ENCODE measurements around the gene ITIH5. TPM values are rescaled to one million over a fixed set of nuclear protein-coding genes. Genes with fewer than 3 reads are reported as not detected.
"Not testable (repeated sequence)": the region's sequence is repeated elsewhere in the genome, so short reads cannot be mapped to it uniquely, and the experiment has no call there.

The ITIH5 gene
- total RNA-seq, 1 donor from 2014 or later = 34.0 TPM

DNA sequence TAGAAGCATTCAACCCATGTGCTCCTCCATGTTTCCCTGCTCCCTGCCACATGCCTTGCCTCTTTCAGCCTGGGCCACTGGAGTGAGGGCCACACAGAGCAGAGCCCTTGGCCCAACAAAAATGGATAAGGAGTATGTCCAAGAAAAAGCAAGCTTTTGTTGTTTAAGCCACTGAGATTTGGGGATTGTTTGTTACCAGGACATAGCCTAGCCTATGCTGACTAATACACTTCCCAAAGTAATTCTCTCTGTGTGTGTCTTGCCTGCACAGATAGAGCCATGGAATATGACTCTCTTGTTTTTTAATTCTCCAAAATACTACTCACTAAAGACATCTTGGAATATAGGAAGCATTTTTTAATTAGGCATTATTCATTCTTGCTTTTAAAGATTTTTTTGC is 22.8 kb upstream of the ITIH5 start:
- DNase-seq (ENCODE audit: extremely low spot score, unreplicated experiment) = no peak
- Mint-ChIP-seq H3K4me3 (no peak overlapping the region), H3K9me3 (peaks cover 14% of the 10 kb centered on the region), H3K27me3 (peaks cover 13% of the 10 kb centered on the region), H3K4me1 (ENCODE audit: unreplicated experiment) (peaks cover 10% of the 10 kb centered on the region), H3K27ac (no peak overlapping the region), H3K36me3 (no peaks in the 10 kb centered on the region)
- TF ChIP-seq, protein P1, sequence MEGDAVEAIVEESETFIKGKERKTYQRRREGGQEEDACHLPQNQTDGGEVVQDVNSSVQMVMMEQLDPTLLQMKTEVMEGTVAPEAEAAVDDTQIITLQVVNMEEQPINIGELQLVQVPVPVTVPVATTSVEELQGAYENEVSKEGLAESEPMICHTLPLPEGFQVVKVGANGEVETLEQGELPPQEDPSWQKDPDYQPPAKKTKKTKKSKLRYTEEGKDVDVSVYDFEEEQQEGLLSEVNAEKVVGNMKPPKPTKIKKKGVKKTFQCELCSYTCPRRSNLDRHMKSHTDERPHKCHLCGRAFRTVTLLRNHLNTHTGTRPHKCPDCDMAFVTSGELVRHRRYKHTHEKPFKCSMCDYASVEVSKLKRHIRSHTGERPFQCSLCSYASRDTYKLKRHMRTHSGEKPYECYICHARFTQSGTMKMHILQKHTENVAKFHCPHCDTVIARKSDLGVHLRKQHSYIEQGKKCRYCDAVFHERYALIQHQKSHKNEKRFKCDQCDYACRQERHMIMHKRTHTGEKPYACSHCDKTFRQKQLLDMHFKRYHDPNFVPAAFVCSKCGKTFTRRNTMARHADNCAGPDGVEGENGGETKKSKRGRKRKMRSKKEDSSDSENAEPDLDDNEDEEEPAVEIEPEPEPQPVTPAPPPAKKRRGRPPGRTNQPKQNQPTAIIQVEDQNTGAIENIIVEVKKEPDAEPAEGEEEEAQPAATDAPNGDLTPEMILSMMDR (conservative IDR thresholded peaks at IDR 0.05) = no peak

DNA sequence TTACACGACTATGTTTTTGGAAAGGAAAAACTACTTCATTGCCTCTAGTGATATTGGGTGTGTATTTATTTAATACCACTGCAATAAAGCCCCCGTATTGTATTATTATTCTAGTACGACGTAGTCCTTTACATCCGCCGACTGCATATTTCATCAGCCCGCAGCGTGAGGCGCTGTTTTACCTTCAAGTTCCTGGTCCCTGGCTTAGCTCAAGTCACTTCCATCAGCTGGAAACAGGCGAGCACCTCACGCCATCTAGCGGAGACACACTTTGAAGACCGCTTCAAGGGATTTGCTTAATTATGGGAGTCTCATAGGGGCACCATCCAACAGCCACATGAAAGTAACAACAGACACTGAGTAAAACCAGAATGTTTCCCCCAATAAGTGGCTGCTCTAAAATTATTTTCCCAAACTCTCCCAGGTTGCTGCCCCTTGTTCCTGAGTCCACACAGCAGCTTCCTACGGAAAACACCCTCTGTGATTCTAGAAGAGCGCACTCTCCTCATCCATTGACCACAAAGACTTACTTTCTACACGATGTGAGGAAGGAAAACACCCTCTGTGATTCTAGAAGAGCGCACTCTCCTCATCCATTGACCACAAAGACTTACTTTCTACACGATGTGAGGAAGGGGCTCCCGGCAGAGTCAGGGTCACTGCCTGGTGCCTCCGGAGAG is 20.6 kb upstream of the ITIH5 start:
- Mint-ChIP-seq H3K9me3 (peaks cover 7% of the 10 kb centered on the region), H3K4me1 (ENCODE audit: unreplicated experiment) (peaks cover 10% of the 10 kb centered on the region), H3K27me3 (peaks cover 24% of the 10 kb centered on the region), H3K4me3 (peak overlapping the region; percentile 48), H3K27ac (peak overlapping the region; percentile 83), H3K36me3 (no peaks in the 10 kb centered on the region)
- DNase-seq (ENCODE audit: extremely low spot score, unreplicated experiment) = peak; percentile 81
- TF ChIP-seq, protein P1 (conservative IDR thresholded peaks at IDR 0.05) = peak; percentile 92

DNA sequence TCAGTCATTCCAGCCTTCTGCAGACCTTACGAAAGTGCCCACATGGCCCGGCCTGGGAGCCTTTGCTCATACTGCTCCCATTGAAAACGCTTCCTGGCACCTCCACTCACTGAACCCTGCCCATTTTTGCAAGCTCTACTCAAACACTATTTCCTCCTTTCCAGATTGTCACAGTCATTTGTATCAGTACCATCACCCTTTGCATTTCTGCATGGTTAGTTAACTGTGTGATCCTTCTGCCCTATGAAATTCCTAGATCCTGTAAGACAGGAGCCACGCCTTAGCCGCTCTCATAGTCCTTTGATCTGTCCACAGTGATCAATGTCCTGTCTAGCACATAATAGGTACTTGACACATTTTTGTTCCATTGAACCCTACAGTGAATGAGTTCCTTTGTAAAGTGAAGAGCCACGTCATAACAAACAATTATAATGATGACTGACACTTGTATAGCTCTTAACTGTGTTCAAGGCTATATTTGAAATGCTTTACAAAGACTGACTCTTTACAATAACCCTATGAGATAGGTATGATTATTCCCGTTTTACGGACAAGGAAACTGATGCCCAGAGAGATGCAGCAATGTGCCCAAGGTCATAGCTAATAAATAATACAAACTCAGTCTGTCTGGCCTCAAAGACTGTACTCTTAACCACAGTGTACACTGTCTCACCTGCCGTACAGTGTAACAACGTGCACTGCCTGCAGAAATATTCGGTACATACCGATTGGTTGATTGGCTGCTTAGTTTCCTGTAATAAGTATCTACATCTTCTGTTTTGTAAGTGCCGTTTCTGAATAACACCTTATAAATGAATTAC is 19.8 kb upstream of the ITIH5 start:
- TF ChIP-seq, protein P1 (conservative IDR thresholded peaks at IDR 0.05) = no peak
- Mint-ChIP-seq H3K4me3 (no peak overlapping the region), H3K9me3 (peaks cover 6% of the 10 kb centered on the region), H3K27me3 (peaks cover 24% of the 10 kb centered on the region), H3K36me3 (no peaks in the 10 kb centered on the region), H3K27ac (peak overlapping the region; percentile 83), H3K4me1 (ENCODE audit: unreplicated experiment) (peaks cover 10% of the 10 kb centered on the region)
- no peak for DNase-seq (ENCODE audit: extremely low spot score, unreplicated experiment)

DNA sequence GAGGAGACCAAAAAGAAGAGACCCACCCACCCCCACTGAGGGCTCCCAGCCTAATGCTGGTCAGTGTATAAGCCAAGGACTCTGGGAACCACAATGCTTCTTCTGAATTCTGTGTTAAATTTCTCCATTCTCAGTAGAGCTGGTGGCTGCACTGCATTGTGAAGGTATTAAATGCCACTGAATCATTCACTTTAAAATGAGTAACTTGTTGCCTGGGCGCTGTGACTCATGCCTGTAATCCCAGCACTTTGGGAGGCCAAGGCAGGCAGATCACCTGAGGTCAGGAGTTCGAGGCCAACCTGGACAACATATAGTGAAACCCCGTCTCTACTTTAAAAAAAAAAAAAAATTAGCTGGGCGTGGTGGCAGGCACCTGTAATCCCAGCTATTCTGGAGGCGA is 13.3 kb upstream of the ITIH5 start:
- not testable (repeated sequence) for H3K4me3 Mint-ChIP-seq; H3K9me3 Mint-ChIP-seq; H3K4me1 Mint-ChIP-seq (ENCODE audit: unreplicated experiment); DNase-seq (ENCODE audit: extremely low spot score, unreplicated experiment); H3K36me3 Mint-ChIP-seq; H3K27ac Mint-ChIP-seq
- H3K27me3 Mint-ChIP-seq = peaks cover 33% of the 10 kb centered on the region

DNA sequence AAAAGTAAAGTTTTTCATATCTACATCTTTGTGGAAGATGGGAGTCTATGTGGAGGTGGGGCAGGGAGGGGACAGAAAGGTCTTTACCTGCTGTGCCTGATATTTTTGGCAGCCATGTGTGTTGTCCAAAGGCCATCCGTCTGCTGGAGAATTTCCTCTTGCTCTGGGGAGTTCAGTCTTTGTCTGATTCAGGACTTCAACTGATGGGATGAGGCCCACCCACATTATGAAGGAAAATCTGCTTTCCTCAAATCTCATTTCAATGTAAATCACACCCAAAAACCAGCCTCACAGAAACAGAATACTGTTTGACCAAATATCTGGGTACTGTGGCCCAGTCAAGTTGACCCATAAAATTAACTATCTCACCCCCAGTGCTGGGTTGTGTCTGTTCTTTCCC is 12.5 kb upstream of the ITIH5 start:
- TF ChIP-seq, protein P1 (conservative IDR thresholded peaks at IDR 0.05) = no peak
- no peaks in the 10 kb centered on the region for H3K36me3 Mint-ChIP-seq
- no peak for DNase-seq (ENCODE audit: extremely low spot score, unreplicated experiment)
- H3K4me3 Mint-ChIP-seq = no peak overlapping the region
- H3K27me3 Mint-ChIP-seq = peaks cover 40% of the 10 kb centered on the region
- H3K27ac Mint-ChIP-seq = no peak overlapping the region
- no peaks in the 10 kb centered on the region for H3K4me1 Mint-ChIP-seq (ENCODE audit: unreplicated experiment)
- H3K9me3 Mint-ChIP-seq = no peaks in the 10 kb centered on the region
